ENCODE results near the gene TACO1. TPM values are rescaled to one million over a fixed set of nuclear protein-coding genes. Genes with fewer than 3 reads are reported as not detected.

TACO1 gene
- total RNA-seq: 10 to 100 TPM; 28.7 to 37.4 (median 30.6) TPM

DNA sequence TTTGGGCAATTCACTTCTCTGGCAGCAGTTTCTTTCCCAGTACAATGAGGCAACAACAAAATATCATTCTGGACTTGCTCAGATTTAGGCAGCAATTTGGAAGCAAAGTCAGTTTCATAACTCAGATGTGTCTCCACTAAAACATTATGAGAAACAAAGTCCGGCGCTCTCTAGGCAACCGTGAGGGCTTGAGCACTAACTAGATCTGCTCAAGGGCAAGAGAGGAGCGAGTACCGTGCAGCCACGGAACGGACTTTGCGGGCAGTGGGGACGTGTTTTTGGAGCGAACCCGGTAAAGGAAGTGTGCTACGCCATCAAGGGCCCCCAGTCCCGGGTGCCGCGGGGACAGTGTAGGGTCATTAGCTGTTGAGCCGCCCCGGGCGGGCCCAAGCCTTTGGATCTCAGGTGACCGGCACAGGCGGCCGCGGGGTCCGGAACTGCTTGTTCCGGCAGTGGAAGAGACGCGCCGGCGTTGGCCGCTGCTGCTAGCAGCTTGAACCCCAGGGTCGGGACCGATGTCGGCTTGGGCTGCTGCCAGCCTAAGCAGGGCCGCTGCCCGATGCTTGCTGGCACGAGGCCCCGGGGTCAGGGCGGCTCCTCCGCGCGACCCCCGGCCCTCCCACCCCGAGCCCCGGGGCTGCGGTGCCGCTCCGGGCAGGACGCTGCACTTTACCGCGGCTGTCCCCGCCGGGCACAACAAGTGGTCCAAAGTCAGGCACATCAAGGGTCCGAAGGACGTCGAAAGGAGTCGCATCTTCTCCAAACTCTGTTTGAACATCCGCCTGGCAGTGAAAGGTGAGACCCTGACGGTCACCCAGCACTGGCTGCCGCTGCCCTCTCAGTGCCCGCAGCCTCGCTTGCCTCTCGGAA is at the start of gene TACO1:
Gene TACO1, plus strand, starts transcription at position 327 of the 870 bp plus-strand sequence. Its CDS starts 189 bp downstream, at position 516.
- in situ Hi-C loops (cut with MboI; ENCODE audit: low sequenced_read_pairs in 4 of 4) (loop anchor here in 1 of 4 donors (10.0 kb wide), 1 partner anchor 56 kb away; no protein-coding TSS in a partner anchor), intact Hi-C loops (cut with DNase I; ENCODE audit: low total_unique reads) (loop anchor here (1.0 kb wide), 1 partner anchor 51 kb away; the partner anchor contains the start of gene DCAF7)
- Histone ChIP-seq H3K4me3 (peak within 1 kb of the TSS; percentile 80 to 100 (median 91)), H3K36me3 (peaks cover 0 to 25% of the 10 kb centered on the region in 2 donors), H3K27me3 (no peaks in the 10 kb centered on the region), H3K27ac (peak within 1 kb of the TSS; percentile 85 to 98 (median 93)), H3K9me3 (no peaks in the 10 kb centered on the region), H3K4me1 (peaks cover 11 to 17% of the 10 kb centered on the region in 2 donors)
- ATAC-seq (peak; percentile 96 to 99), DNase-seq (peak; percentile 67 to 84)
- TF ChIP-seq, protein P1, sequence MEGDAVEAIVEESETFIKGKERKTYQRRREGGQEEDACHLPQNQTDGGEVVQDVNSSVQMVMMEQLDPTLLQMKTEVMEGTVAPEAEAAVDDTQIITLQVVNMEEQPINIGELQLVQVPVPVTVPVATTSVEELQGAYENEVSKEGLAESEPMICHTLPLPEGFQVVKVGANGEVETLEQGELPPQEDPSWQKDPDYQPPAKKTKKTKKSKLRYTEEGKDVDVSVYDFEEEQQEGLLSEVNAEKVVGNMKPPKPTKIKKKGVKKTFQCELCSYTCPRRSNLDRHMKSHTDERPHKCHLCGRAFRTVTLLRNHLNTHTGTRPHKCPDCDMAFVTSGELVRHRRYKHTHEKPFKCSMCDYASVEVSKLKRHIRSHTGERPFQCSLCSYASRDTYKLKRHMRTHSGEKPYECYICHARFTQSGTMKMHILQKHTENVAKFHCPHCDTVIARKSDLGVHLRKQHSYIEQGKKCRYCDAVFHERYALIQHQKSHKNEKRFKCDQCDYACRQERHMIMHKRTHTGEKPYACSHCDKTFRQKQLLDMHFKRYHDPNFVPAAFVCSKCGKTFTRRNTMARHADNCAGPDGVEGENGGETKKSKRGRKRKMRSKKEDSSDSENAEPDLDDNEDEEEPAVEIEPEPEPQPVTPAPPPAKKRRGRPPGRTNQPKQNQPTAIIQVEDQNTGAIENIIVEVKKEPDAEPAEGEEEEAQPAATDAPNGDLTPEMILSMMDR (IDR thresholded peaks at IDR 0.05 in 4 of 5, conservative IDR thresholded peaks at IDR 0.05 in 1 of 5): no peak
- peak; percentile 50 to 69 for TF ChIP-seq POLR2A (IDR thresholded peaks at IDR 0.05)

DNA sequence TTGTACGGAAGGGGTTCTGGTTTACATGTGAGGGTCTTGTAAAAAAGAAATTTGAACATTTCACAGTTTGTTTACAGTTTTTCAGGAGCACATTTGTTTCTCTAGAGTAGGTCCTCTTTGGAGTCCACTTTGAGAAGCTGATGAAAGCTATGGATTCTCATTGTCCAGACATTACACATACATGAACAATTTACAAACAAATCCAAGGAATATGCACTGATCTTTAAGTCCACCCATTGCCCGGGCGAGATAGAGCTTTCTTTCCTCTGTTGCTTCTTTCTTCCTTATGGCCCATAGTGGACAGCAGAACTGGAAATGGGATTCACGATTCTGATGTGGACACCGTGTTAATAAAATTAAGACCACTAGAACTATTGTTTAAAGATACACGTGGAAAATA is 48.5 kb upstream of the TACO1 start:
- Histone ChIP-seq H3K27ac (no peak overlapping the region), H3K36me3 (no peaks in the 10 kb centered on the region), H3K9me3 (no peaks in the 10 kb centered on the region), H3K27me3 (no peaks in the 10 kb centered on the region), H3K4me1 (peaks cover 46 to 53% of the 10 kb centered on the region in 2 donors), H3K4me3 (peak overlapping the region in 3 of 4 donors; percentile 91 to 97 (median 95))
- no peak for TF ChIP-seq POLR2A (IDR thresholded peaks at IDR 0.05)
- TF ChIP-seq, protein P1 (IDR thresholded peaks at IDR 0.05 in 4 of 5, conservative IDR thresholded peaks at IDR 0.05 in 1 of 5): no peak
- ATAC-seq (no peak), DNase-seq (no peak)
- intact Hi-C loops (cut with DNase I; ENCODE audit: low total_unique reads) (no loop called here), in situ Hi-C loops (cut with MboI; ENCODE audit: low sequenced_read_pairs in 4 of 4) (no loop called here)

DNA sequence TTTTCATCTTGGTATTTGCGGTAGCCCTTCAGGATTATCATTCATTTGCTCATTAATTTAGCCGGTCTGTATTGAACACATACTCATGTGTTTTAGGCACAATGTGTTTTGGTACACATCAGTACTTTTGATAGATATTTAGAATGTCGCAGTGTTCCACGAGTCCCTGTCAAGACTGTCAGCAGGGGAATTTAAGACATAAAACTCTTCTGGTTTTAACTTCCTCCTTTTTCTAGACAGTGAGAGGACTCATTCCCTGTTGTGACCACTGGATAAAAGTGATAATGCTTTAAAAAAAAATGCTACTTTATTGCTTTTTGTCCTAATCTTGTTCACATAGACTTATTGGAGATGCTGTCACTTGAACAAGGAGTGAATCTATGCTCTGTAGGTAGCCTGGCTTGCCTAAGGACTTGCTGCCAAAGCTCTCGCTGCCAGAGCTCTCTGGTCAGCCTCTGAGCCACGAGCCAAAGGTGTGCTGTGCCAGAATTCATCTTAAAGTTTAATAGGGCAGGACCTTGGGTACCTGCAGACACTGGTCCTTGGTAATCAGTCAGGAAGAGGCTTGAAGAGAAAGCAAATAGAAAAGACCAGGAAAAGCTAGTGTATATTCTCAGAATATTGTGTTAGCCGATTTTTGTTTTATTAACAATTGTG is 45.1 kb upstream of the TACO1 start:
- no peak for ATAC-seq
- in situ Hi-C loops (cut with MboI; ENCODE audit: low sequenced_read_pairs in 4 of 4): no loop called here

DNA sequence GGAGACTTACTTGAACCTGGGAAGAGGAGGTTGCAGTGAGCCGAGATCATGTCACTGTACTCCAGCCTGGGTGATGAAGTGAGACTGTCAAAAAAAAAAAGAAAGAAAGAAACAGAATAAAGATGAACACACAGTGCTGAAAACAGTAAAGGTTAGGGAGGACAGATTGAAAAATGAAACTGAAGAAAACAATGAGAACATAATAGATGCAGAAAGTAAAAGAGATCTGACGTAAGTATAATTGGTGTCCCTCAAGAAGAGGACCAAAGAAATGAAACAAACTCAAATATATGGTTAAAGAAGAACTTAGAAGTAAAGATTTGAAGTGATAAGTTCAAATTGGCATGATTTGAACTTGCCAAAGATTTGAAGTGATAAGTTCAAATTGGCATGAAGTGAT is 43.3 kb upstream of the TACO1 start:
- intact Hi-C loops (cut with DNase I; ENCODE audit: low total_unique reads) (no loop called here), in situ Hi-C loops (cut with MboI; ENCODE audit: low sequenced_read_pairs in 4 of 4) (no loop called here)
- TF ChIP-seq POLR2A (IDR thresholded peaks at IDR 0.05): no peak
- TF ChIP-seq, protein P1 (IDR thresholded peaks at IDR 0.05 in 4 of 5, conservative IDR thresholded peaks at IDR 0.05 in 1 of 5): no peak
- H3K27me3 ChIP-seq: no peaks in the 10 kb centered on the region
- H3K4me1 ChIP-seq: peaks cover 30 to 34% of the 10 kb centered on the region in 2 donors
- H3K27ac ChIP-seq: no peak overlapping the region
- H3K4me3 ChIP-seq: no peak overlapping the region
- DNase-seq: no peak
- H3K36me3 ChIP-seq: no peaks in the 10 kb centered on the region
- ATAC-seq: no peak
- no peaks in the 10 kb centered on the region for H3K9me3 ChIP-seq

More for the DNA sequence above, 45.1 kb upstream of the TACO1 start:
- intact Hi-C loops (cut with DNase I; ENCODE audit: low total_unique reads): no loop called here
- H3K36me3 ChIP-seq: no peaks in the 10 kb centered on the region
- peaks cover 40 to 45% of the 10 kb centered on the region in 2 donors for H3K4me1 ChIP-seq
- DNase-seq: no peak
- H3K27me3 ChIP-seq: no peaks in the 10 kb centered on the region
- no peak overlapping the region for H3K27ac ChIP-seq
- H3K9me3 ChIP-seq: no peaks in the 10 kb centered on the region
- no peak for TF ChIP-seq POLR2A (IDR thresholded peaks at IDR 0.05)
- TF ChIP-seq, protein P1 (IDR thresholded peaks at IDR 0.05 in 4 of 5, conservative IDR thresholded peaks at IDR 0.05 in 1 of 5): no peak
- no peak overlapping the region for H3K4me3 ChIP-seq
